ENCODE measurements around the gene ZSCAN9.

DNA sequence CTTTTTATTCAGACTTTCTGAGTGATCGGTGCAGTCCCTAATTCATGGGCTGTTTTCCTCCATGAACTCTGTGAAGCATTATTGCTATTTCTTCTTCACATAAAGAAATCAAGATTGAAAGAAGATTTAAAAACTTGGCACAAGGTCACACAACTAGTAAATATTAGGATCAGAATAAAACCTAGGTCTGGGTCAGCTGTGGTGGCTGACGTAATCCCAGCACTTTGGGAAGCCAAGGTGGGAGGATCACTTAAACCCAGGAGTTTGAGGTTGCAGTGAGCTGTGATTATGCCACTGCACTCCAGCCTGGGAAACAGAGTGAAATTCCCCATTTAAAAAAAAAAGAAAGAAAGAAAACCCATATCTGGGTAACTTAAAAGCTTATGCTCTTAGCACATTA lies 1.4 kb downstream of the ZSCAN9 start:
- TF ChIP-seq CTCF (IDR thresholded peaks at IDR 0.05; ENCODE audit: borderline replicate concordance, extremely low read depth, low read length, poor library complexity, severe bottlenecking): no peak
- no peak for TF ChIP-seq EZH2 (IDR thresholded peaks at IDR 0.05; ENCODE audit: borderline replicate concordance, low read depth, low read length, severe bottlenecking)

All from DND-41 (cell line).